HK-2 (cell line): ENCODE data around the gene FARS2.
A peak's percentile ranks its signal among the peaks of the same experiment; 100 is the strongest.

Experiments used
- DNase-seq: peaks from one replicate; pipeline ENCODE4 v3.0.0-alpha.2; 2018; ENCODE audit not compliant: unreplicated experiment

The FARS2 gene

GRCh38 chr6:5506149-5506548 lies 244.8 kb downstream of the FARS2 start:
- no peak for DNase-seq

DNA sequence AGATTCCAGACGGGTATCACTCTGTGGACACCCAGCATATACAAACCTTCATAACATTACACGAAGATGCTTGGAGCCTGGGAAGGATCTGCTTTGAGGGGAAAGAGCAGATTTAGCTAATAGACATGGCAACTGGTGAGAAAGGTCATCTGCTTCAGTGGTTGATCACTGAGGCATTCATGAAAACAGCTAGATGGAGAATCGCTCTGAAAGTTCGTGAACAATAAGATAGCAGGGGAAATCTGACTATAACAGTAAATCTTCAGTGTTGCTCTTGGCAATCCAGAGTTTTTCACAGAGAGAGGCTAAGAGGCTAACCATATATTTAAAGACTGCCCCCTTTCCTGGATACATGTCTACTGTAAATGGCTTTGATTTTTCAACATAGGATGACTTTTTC lies 245.3 kb downstream of the FARS2 start:
- no peak for DNase-seq

GRCh38 chr6:5507131-5507681 lies 245.9 kb downstream of the FARS2 start:
- peak; percentile 13 for DNase-seq

GRCh38 chr6:5509106-5509505 lies 247.8 kb downstream of the FARS2 start:
- DNase-seq, result no peak

DNA sequence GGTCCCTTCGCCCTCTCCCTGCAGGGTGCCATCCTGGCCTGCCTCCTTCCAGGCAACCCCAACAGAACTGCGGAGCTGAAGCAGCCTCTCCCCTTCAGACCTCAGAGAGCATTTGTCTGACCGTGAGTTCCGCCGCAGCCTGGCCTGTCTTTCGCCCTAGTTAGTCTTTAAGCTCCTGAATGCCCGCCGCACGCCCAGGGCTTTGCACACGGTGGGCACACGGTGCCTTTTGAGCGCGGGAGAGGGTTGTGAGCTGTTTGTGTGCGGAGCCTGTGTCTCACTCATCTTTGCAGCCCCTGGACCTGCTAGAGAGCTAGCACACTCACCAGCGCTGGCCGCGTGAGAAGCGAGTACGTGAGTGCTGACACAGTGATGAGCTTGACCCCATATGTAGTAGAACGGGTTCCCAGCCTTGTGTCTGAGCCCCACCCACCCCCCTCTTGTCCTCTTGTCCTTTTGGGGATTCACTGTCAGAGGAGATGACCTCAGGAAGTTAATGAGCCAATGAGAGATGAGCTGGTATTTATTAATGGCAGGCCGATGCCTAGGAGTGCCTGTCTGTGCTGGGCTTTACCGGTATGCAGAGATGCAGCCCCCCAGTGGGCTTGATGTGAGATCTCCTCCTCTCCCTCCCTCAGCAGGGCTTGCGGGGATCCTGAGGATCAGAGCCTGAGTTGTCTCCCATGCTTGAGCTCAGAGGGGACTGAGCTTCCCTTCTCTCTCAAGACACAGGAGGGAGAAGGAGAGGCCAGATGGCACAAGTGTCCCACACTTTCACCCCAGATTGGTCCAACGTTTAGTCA lies 249.2 kb downstream of the FARS2 start:
- no peak for DNase-seq

GRCh38 chr6:5511954-5512353 lies 250.6 kb downstream of the FARS2 start:
- DNase-seq, result no peak

- DNase-seq, result no peak
Observed at GRCh38 chr6:5512422-5512821, 251.1 kb downstream of the FARS2 start.

DNA sequence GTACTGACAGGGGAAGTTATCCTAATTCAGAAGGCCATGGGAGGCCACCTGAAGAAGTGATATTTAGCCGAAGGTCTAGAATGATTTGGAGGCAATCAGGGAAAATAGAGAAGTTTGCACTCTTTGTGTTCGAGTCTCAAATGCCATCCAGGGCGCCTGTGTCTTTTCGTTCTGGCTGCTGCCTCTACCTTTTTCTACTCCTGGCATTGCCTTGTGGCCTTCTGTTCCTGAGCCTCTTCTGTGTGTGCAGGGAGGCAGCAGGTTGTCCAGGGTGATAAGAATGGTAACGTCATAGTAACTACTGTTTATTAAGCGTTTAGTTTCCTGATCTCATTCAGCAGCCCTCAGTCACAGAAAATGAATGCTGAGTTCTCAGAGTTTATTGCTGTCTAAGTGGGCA lies 252.1 kb downstream of the FARS2 start:
- DNase-seq, result no peak

GRCh38 chr6:5514353-5514752 lies 253.0 kb downstream of the FARS2 start:
- DNase-seq, result no peak

DNA sequence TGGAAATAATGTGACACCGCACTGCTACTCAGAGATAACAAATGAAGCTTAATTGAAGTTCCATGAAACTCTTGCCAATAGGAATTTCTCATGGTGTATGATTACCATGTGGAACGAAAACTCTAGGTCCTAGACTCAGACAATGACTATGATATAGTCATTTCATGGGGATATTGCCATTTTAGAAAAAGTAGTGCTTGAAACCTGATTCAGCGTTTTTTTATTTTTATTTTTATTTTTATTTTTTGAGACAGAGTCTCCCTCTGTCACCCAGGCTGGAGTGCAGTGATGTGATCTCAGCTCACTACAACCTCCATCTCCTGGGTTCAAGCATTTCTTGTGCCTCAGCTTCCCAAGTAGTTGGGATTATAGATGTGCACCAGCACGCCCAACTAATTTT lies 253.9 kb downstream of the FARS2 start:
- DNase-seq, result no peak

DNA sequence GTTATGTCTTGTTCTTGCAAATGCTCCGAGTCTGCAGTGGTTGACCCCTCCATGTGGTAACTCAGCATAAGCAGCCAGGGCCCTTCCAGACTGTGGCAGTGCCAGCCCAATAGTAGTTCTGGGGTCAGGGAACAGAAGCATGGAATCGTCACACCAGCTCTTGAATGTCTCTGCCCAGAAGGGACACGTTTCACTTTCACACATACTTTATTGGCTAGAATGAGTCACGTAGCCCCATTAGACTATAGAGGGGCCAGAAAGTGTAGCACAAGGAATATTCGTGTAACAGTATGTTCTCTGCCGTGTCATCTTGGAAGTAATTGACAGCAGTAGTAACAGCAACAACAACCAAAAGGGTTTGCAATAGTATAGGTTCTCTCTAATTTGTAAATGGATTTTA lies 254.7 kb downstream of the FARS2 start:
- no peak for DNase-seq

GRCh38 chr6:5517796-5518195 lies 256.5 kb downstream of the FARS2 start:
- DNase-seq, result no peak

- no peak for DNase-seq
Observed at GRCh38 chr6:5518936-5519491, 257.7 kb downstream of the FARS2 start.

- DNase-seq, result no peak
Observed at GRCh38 chr6:5520796-5521195, 259.5 kb downstream of the FARS2 start.

GRCh38 chr6:5521322-5521721 lies 260.0 kb downstream of the FARS2 start:
- no peak for DNase-seq

DNA sequence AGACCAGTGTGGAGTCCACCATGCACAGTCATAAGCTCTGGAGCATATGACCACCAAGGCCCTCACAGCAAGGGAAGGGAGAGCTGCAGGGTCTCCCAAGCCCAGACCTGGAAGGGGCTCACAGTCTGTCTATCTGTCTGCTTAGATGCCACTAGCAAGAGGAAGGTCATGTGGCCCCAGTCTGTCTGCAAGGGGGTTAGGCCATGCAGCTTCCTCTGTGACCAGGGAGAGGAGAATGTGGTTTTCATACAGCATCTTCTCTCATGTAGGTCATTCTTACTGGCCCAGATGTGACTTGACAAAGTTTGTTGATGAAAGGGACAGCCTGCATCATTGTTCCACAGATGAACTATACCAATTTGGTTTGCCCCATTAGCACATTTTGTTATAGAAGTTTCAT lies 260.8 kb downstream of the FARS2 start:
- DNase-seq, result no peak

DNA sequence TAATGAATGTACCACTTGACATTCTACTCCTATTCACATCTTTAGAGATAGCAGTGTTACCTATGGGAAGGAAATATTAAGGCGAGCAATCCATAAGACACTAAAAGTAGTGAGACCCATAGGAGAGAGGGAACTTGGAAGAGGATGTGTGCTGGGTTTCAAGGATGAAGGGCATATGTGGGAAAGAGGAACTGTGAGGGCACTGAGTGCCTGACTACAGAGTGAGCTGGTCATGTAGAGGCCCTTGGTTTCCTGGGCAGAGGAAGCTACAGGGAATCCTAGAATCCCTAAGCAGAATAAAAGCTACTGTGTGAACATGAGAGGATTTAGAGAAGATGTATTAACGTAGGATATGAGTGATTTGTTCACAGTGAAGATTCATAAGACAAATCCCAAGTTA lies 262.8 kb downstream of the FARS2 start:
- no peak for DNase-seq

- no peak for DNase-seq
Observed at GRCh38 chr6:5525209-5525608, 263.9 kb downstream of the FARS2 start.

- DNase-seq, result no peak
Observed at GRCh38 chr6:5529015-5529414, 267.7 kb downstream of the FARS2 start.

DNA sequence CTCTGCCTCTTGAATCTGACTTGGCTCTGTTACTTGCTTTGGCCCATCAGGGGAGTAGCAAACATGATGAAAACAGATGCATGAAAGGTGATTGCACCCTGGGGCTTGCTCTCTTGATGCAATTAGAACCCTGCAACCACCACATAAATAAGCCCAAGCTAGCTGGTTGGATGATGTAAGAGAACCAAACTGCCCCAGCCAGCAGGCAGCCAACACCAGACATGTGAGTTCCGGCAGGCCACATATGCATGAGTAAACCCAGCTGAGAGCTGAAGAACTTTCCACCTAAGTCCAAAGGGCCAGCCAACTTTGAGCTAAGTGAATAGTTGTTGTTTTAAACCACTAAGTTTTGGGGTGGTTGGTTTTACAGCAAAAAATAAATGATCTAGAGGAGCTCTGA lies 268.4 kb downstream of the FARS2 start:
- no peak for DNase-seq

DNA sequence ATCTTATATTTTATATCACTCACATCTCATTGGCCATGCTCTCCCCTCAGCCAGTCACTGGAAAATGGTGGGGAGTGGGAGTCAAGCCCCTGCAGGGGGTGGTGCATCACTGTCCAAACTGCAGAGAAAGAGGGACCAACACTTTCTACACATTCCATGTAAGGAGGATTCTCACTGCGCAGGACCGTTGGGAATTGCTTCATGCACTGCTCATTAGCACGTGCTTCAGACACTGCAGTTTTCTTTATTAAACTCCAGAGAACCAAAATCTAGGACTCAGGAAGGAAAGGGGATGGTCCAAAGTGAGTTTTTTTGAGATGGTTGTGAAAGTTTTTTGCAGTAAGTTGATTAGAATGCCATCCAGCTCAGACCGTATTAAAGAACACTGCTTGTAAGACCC lies 269.8 kb downstream of the FARS2 start:
- no peak for DNase-seq

DNA sequence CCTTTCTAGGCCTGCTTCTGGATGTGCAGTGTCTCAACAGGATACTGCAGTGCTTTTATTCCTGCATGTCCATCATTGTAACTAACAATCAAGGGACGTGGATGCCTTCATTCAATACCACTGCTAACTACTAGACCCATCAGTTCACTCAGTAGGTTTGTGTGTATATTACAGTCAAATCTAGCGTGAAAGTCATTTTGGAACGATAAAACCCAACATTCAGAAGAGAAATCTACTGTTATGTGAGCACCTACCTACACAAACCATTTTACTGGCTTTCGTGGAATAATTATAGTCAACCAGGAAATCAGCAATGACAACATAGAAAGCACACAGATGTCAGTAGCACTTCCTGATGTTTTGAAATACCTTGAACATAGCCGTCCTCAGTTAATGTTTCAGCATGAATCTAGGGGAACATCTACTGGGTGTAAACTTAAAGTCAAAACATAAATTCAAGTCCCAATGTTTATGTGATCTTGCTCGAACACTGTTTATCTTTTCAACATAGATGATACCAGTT lies 270.6 kb downstream of the FARS2 start:
- DNase-seq, result no peak

DNA sequence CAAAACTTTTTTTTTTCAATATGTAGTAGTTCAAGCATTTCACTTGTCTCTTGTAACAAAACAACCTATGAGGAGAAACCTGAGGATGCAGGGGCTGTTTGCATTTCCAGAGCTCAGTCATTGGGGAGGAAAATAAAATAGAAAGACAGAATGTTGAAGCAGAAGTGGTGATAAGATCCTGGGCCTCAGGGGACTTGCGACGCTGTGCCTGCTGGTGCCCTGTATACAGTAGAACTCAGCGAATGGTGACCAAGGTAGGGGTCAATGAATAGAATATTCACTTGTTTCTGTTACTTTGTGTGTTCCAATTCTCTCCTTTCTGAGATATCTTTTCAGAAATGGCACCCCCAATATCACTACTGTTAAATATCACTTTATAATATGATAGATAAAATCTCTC lies 271.6 kb downstream of the FARS2 start:
- DNase-seq, result no peak
